Liver (tissue), 3 donors: ENCODE results near the gene ABCB9.

Source experiments
- CTCF ChIP-seq: fragments of 150-350 bp; IDR thresholded peaks from 2 replicates; pipeline ENCODE4 v1.5.1; 2017; ENCODE audit warnings: improper control_type of control experiment, low read depth, low read length; ENCODE audit not compliant: missing input control
- GABPA ChIP-seq, 2 donors: IDR thresholded peaks in 1 of 2; conservative IDR thresholded peaks in 1 of 2; 2 replicates each; pipeline ENCODE4 v1.6.1; 2016; ENCODE audit warnings: antibody characterized with exemption in 2 of 2, mild to moderate bottlenecking in 1 of 2, moderate library complexity in 1 of 2
- RAD21 ChIP-seq, 2 donors: IDR thresholded peaks; 2 replicates each; pipeline ENCODE4 v1.6.1; 2016; ENCODE audit warnings: antibody characterized with exemption in 2 of 2, mild to moderate bottlenecking in 2 of 2
- ZBTB33 ChIP-seq: IDR thresholded peaks from 2 replicates; pipeline ENCODE4 v1.6.1; 2016; ENCODE audit warnings: antibody characterized with exemption
- donor health status: healthy.
- donor health status: healthy.

GRCh38 chr12:122894193-122895121 is 71.8 kb downstream of the ABCB9 start:
- TF ChIP-seq CTCF (no peak), ZBTB33 (no peak), GABPA (IDR thresholded peaks at IDR 0.05 in 1 of 2, conservative IDR thresholded peaks at IDR 0.05 in 1 of 2) (no peak), RAD21 (IDR thresholded peaks at IDR 0.05) (no peak)
